Fibroblast of peridontal ligament (primary cell): ENCODE measurements around the gene CNIH2.
A peak's percentile ranks its signal among the peaks of the same experiment; 100 is the strongest.
"Not testable (repeated sequence)": the region's sequence is repeated elsewhere in the genome, so short reads cannot be mapped to it uniquely, and the experiment has no call there.

Experiments used
- DNase-seq: peaks from one replicate; pipeline ENCODE4 v3.0.0-alpha.2; 2010; ENCODE audit errors: extremely low read depth

The CNIH2 gene

GRCh38 chr11:66276619-66277018, 1.4 kb upstream of the CNIH2 start:
- DNase-seq, result not testable (repeated sequence)

- not testable (repeated sequence) for DNase-seq
These were observed 911 bp upstream of the CNIH2 start for GRCh38 chr11:66277064-66277463.

- DNase-seq, result no peak
These were observed 552 bp downstream of the CNIH2 start for GRCh38 chr11:66278363-66279091.

DNA sequence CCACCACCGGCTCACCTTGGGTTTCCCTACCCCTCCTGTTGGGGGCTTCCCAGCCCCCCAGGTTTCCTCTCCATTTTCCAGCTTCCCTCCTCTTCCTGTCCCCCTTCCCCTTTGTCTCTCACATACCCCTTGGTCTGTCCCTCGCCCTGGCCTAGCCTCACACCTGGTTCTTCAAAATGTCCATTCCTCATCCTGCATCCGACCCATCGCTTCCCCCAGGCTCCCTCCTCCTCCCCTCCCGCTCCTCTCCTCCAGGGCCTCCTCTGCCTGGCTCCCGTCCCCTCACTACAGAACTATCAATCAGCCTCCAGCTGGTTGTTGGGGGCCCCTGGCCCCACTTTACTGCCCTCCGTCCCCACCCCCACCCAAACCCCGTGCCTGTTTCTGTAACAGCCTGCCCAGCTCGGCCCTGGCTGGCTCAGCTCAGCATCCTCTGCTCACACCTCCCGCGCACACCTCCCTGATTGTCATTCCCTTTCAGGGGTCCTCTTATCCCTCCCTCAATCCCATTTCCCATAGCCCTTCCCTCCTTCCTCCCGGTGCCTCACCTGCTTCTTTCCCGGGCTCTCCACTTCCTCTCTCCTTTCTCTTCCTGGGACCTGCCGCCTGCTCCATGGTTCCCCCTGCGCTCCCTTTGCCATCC, 1.2 kb downstream of the CNIH2 start:
- no peak for DNase-seq

GRCh38 chr11:66280428-66280827, 2.5 kb downstream of the CNIH2 start:
- DNase-seq, result no peak

DNA sequence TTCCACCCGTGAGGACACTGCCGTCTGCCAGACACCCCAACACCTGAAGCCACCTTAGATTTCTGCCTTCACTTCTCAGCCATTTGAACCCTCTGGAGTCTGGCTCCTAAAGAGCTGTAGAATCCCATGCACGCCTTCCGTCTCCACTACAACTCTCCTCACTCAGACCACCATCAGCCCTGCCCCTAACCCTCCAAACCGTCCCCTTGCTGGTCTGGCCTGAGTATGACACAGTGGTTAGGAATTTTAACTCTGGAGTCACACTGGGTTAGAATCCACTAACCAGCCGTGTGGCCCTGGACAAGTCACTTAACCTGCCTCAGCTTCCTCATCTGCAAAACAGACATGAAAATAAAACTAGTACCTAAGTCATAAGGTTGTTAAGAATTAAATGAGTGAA, 3.0 kb downstream of the CNIH2 start:
- no peak for DNase-seq

DNA sequence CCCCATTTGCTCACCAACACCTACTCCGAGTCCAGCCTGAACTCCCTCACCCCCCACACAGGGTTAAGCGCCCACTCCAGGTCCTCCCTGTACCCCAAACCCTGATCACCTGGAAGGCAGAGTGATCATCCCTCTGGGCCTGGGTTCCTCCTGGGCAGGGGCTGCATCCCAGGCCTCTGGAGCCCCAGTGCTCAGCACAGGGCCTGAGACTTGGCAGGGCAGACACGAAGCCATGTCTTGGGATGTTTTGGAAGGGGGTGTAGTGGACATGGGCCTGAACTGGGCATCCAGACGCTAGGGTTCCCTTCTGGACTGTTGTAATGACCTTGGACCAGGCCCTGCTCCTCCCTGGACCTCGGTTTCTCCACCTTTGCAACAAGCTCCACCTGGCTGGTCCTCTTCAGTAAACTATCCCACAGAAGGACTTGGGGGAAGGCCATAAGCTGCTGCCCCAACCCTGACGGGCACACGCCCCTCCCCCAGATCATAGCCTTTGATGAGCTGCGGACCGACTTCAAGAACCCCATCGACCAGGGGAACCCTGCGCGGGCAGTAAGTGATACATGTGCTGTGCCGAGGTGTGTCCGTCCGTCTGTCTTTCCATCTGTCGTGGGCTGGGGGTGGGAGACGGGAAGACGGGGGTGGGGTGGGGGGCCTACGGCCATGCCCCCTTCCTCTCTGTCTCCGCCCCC, 3.9 kb downstream of the CNIH2 start:
- no peak for DNase-seq

DNA sequence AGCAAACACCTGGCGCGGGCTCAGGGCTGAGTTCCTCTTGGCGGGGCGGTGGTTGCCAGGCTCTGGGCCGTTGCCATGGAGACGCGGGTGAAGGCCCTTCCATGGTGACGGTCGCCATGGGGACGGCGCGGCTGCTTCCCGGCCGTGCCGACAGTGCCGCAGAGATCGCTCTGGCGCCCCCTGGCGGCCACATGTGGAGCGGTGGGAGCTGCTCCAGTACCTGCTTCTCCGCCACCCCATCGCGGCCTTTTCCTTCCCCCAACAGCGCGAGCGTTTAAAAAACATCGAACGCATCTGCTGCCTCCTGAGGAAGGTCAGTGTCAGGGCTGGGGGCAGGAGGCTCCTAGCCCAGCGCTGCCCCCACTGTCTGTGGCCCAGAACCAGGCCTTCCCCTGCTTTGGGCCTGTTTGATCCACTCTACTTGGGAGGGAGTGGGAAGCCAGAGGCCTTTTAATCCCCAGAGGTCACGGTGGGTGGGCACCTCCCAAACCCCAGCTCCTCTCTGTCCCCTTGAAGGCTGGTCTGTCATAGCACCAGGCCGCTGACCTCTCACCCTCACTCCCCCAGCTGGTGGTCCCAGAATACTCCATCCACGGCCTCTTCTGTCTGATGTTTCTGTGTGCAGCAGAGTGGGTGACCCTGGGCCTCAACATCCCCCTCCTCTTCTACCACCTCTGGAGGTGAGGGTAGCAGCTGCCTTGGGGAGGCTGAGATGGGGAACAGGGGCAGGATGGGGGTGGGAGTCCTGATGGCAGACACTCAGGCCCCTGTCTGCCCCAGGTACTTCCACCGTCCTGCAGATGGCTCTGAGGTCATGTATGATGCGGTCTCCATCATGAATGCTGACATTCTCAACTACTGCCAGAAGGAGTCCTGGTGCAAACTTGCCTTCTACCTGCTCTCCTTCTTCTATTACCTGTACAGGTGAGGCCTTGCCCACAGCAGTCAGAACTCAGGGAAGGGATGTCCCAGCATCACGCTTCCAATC, 4.8 kb downstream of the CNIH2 start:
- peak; percentile 87 for DNase-seq

- DNase-seq, result no peak
These were observed 5.6 kb downstream of the CNIH2 start for GRCh38 chr11:66283461-66284105.

GRCh38 chr11:66284526-66285078, 6.6 kb downstream of the CNIH2 start:
- no peak for DNase-seq

DNA sequence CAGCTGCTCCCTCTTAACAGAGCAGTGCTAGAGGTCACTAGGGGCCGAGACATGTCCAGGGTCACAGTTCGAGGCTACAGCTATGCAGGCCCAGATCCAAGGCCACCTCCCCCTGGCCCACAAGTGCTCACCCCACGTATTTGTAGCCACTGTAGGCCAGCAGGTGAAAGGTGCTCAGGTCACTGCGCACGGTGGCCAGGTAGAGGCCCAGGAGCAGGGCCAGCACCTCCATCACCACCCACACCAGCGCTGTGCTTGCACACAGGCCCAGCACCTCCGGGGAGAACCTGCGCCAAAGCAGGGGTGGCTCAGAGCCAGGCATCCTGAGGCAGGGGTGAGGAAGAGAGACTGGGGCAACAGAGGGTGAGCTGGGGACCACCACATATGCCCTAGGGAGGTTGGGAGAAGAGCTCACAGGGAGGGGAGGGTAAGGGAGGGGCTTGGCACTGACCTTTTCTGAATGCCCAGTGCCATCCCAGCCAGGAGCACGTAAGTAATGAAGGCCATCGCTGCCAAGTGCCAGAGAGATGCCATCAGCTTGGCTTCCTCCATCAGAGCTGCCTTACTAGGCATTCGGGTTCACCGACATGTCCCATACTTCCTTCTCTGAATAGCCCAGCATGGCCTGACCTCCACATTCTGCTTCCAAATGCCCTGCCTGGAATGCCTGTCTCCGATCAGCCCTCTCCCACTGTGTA, 7.4 kb downstream of the CNIH2 start:
- DNase-seq, result no peak

GRCh38 chr11:66286699-66287098, 8.7 kb downstream of the CNIH2 start:
- no peak for DNase-seq

DNA sequence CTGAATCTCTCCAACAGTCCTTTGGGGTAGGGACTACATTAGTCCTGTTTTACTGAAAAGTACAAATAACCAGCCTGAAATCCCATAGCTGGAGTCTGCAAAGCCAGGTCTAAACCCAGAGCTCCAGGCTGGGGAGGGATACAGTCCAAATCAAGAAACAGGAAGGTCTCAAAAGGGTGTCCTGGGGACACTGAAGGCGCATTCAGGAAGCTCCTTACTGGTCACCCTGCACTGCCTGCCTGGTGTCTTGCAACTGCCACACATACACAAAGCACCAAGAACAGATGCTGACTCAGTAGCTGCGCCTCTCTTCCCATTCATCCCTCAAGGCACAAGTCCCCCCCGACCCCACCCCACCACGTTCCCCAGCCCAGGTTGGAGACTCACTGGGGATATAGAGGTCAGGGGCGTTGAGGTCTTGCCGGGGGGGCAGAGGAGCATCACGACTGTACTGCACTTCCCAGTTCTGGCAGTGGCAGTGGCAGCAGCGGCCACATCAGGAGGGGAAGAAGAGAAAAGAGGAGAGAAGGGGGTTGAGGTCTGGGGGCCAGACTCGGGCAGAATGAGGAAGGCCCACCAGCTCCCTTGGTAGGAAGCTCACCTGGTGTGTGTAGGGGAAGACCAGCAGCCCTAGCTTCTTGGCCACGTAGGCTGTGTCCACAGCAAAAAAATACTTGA, 9.4 kb downstream of the CNIH2 start:
- no peak for DNase-seq

DNA sequence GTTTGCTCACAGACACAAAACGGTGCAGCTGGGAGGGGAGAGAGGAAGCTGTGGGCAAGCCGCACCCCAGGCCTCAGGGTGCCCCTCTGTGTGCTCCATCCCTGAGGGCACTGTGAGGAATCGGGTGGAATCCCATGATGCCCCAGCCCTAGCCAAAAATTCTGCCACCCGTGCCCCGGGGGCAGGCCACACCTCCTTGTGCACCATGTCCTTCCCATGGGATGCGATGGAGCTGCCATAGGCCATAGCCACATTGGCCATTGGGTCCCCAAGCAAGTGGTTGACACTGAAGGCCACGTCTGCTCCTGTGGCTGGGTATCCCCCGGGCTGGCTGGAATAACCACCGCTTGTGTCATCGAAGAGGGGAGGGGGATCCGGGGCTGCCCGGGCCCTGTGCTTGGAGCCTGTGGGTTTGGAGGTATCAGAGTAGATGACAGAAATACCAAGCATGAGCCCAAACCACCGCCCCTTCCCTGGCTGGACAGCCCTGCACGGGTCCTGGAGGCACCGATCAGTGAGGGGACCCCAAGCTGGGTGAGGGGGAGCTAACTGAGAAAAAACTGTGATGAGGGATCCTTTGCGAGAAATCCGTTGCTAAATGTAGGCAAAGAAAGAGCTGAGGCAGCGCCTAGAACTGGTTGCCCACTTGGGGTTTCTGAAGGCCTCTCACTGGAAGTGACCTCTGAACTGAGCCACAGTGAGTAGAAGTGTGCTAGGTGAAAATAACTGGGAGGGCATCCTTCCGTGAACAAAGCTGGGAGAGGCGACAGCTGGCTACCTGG, 10.1 kb downstream of the CNIH2 start:
- no peak for DNase-seq

GRCh38 chr11:66288671-66289547, 10.9 kb downstream of the CNIH2 start, which contains the start of gene YIF1A:
Gene YIF1A, minus strand, starts transcription at chr11:66289143. Its CDS starts 158 bp downstream, at chr11:66288985.
- peak; percentile 99 for DNase-seq

DNA sequence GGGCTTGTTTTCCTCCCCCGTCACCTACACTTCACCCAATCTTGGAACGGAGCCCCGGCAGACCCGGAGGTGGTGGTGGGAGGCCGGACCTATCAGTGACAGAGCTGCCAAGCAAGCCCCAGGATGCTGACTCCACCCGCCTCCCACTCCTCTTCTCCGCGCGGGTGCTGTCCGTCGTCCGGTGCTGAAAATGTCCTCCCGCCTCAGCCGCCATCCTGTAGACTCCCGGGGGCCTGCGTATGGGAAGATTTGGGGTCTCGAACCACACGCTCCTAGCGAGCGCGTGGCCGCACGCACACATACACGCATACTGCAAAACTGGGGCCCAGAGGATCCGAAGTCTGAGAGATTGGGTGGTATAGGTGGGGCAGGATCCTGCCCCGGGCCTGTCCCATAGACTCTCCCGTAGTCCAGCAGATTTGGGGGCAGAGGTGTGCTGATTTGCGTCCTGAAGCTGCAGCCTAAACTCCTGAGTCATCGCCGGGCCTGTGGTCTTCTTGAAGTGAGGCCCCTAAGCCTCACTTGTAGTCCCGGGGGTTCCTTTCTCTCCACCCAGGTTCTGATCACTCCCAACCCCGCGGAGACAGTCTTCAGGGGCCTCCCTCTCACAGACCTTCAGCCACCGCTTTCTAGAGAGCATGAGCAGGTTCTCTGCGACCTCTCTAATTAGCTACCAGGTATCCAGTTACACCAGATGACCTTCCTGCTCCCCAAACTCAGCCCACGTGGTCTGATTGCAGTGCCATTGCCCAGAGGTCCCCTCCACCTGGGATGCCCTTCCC, 11.8 kb downstream of the CNIH2 start:
- DNase-seq, result no peak

DNA sequence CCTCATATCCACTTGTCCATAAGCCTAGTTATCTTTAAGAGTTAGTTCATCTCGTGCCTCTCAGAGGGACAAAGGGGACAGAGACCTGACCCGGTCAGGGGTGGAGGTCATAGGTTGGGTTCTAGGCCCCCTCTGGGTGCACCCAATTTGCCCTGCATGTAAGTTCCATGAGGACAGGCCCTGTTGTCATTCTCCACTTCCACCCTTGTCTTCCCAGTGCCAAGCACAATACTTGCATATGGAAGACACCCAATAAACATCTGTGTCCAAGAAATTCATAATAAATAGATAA, 12.3 kb downstream of the CNIH2 start:
- no peak for DNase-seq
